Measurements from ENCODE around the gene IP6K2.
A peak's percentile ranks its signal among the peaks of the same experiment; 100 is the strongest.

IP6K2 gene

DNA sequence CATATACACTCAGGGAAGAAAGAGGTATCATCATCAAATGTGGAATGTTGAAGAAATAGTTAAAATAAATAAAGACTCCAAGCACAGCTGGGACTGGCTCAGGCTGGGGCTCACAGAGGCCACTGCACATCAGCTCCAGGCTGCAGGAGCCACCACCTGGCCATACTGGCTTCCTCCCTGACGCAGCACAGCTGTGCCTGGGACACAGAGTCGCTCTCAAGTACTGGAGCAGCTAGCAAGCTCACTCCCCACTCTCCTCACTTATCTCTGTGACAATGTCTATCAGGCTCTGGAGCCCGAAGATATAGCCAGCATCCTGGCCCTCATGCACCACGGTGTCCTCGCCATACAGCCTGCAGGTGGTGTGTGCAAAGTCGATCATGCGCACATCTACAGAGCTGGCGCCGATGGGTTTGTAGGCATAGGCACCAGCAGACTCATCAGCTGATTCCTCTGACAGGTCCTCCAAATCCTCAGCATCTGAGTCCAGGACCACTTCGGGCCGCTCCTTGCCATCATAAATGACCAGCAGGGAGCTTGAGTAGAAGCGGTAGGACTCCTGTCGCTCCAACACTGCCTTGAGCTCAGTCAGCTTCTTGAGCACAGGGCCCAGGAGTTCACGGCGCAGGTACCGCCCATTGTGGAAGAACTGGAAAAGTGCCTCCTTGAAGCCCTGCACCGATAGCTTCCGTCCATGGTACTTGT is 28.8 kb downstream of the IP6K2 start:
- no peak for DNase-seq

DNA sequence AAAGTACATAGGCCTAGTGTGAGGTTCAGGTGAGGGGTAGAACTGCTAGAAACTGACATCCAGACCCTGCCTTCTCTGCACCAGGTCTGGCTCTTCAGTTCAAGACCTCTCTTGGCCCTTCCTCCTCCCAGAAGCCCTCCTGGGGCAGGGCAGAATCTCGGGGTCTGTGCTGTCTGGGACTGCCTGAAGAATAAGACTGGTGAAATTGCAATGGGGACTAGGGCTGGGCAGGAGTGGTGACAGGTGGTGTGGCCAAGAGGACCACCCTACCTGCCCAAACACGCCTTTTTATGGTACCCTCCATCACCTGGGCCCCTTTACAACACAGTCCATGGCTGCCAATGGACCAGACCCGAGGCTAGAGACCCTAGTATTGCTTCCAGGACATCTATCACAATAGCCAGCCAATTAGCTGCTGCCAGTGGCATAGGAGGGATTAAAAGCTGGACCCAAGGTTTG is 29.8 kb downstream of the IP6K2 start:
- DNase-seq, result no peak

GRCh38 chr3:48686538-48687219 is 30.3 kb downstream of the IP6K2 start:
- no peak for DNase-seq

DNA sequence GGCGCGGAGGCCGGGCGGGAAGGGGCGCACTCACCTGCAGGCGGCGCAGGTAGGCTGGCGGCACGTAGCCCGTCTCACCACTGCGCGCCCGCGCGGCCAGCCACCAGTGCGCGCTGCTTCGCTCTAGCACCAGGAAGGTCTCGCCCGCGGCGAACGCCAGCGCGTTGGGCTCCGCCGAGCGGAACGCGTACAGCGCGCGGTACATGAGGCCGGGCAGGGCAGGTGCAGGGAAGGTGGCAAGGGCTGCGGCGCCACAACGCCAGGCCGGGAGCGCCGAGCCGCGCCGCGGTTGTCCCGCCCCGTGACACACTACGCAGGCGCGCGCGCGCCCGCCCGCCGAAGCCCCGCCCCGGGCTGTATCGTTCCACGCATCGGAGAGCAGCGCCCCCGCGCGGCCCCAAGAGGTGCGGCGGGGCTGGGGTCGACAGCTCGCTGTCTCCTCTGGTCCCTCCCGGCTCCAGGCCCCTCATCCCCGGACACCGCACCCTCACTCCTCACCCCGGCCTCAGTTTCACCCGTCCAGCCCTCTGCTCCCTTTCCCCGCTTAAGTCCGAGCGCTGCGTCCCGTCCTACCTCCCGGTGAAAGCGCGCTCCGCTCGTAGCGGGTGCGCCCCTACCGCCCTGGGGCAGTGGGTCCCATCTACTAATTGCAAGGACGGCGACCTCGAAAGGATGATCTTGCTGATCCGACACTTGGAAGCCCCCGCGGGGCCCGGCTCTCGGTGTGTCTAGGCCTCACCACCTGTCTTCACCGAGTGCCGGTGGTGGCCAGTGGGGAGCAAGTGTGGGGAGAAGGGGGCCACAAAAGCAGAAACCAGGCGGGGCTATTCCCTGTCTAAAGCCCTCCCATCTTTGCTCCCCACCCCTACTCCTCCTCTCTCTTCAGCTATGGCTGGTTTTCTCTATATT is 31.2 kb downstream of the IP6K2 start, which contains the start of gene NCKIPSD:
NCKIPSD (minus strand) TSS at position 313 of the 909 bp plus-strand sequence; CDS start at position 205, 108 bp downstream.
- peak; percentile 78 for DNase-seq

- DNase-seq, result no peak
These were observed 31.8 kb downstream of the IP6K2 start for GRCh38 chr3:48685293-48685602.

DNA sequence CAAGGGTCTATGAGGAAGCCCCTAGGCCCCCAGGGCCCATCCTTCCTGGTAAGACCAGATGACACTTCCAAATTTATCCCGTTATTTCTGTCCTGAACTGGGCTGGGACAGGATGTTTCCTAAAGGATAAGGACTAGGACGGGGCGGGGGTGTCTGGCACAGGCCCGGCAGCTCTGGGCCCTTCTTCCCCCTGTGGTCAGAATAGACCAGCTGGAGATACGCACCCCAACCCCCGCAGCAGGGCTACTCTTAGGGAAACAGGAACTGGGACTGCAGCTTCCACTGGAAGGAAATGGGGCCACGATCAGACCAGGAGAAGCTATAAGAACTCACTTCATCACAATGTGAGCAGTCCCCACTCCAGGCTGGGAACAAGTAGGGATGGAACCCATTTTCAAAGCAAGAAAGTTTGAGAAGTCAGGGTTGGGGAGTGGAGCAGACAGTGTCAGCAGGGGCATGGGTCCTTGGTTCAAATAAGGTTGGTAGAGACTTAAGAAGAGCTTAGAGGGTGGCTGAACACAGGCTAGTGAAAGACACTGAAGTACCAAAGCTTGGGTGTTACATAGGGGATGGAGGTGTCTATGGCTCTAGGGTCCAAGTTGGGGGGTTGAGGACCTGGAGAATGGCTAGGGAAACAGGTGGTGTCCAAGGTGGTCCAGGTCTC is 32.4 kb downstream of the IP6K2 start:
- DNase-seq, result no peak

GRCh38 chr3:48684054-48684349 is 33.0 kb downstream of the IP6K2 start:
- no peak for DNase-seq

DNA sequence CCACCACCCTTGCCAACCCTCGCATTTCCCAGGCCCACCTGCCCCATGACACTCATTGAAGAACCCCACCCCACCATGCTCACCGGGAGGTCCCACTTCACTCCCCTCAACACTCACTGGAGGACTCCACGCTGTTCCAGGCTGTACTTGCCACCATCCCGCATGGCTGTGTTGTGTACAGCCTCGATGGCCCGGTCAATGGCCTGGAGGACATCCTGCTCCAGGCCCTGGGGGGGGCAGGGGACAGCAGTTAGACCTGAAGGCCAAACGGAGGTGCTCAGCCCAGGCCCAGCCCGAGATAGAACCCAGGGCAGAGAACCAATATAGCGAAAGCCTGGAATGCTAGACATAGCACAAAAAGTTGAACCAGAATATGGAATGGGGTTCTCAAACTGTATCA is 34.2 kb downstream of the IP6K2 start:
- DNase-seq, result no peak

GRCh38 chr3:48681974-48682610 is 34.9 kb downstream of the IP6K2 start:
- no peak for DNase-seq

GRCh38 chr3:48681541-48681880 is 35.5 kb downstream of the IP6K2 start:
- DNase-seq, result no peak

DNA sequence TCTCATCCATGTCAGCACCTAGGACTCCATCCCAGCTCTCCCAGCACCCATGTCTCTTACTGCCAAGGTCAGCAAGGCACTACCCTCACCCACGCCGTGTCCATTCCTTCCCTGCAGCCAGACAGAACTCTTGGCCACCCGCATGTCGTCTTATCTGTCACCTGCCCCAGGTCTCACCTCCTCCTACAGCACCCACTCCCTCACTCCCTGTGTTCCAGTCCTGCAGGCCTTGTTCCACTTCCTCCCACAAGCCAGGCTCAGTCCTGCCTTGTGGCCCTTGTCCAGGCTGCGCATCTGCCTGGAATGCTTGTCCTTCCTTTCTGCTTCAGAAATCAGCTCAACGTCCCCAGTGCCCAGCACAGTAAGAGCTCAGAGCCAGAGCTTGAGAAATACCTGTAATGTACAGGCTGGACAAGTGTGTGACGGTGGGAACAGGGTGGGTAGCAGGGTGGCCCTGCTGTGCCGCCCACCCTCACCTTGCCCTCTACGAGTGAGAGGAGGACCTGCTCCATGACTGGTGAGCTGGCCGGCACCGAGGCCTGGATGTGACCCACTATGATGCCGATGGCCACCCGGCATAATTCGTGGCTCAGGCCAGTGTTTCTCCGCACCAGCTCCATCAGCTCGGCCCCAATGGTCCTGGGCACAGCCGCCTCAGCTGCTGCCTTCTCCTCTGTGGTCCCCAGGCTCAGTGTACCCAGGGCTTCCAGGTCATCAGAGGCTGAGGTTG is 36.0 kb downstream of the IP6K2 start:
- DNase-seq, result no peak

- no peak for DNase-seq
These were observed 37.3 kb downstream of the IP6K2 start for GRCh38 chr3:48679411-48680391.

- DNase-seq, result no peak
These were observed 38.2 kb downstream of the IP6K2 start for GRCh38 chr3:48678566-48679380.

DNA sequence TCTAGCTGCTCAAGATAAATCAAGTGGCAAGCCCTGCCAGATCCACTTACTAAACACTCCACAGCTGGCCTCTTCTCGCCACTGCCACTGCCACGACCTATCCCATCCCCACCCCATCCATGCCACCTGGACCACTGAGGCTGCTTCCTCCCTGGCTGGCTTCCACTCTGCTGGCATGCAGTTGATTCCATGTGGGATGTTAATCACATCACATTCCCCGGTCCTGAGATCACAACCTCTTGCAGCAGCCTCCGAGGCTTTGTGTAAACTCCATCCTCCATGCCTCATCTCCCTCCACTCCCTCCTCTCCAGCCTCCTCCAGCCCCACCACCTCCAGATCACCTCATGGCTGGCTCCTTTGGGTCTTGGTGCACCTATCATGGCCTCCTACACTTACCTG is 39.0 kb downstream of the IP6K2 start:
- no peak for DNase-seq

GRCh38 chr3:48674505-48674904 is 42.5 kb downstream of the IP6K2 start:
- no peak for DNase-seq

- DNase-seq, result no peak
These were observed 44.5 kb downstream of the IP6K2 start for GRCh38 chr3:48672522-48672921.

GRCh38 chr3:48664929-48665328 is 52.1 kb downstream of the IP6K2 start:
- no peak for DNase-seq

- DNase-seq, result no peak
These were observed 52.7 kb downstream of the IP6K2 start for GRCh38 chr3:48664313-48664644.

GRCh38 chr3:48663489-48664312 is 53.3 kb downstream of the IP6K2 start:
- DNase-seq, result peak; percentile 89

All from stimulated activated naive CD4-positive, alpha-beta T cell treated with Interleukin-2 at 50 U/mL for 16 hours (primary cell).